HEK293 (cell line): Measurements from ENCODE around the gene LRRC46.

Source experiments
- CTCF ChIA-PET: fragments of 350-600 bp; formaldehyde crosslinking; extraction: SDS; loops from one replicate; lab custom pipeline; 2021; ENCODE audit warnings: antibody characterized with exemption; lab: Yijun Ruan, JAX
- POLR2A ChIA-PET: fragments of 300-600 bp; formaldehyde crosslinking; extraction: SDS; loops from one replicate; lab custom pipeline; 2020; ENCODE audit warnings: antibody characterized with exemption, inconsistent platforms; lab: Yijun Ruan, JAX
- H3K27ac ChIP-seq: fragments of 200-500 bp; sonication (Bioruptor generic); 2 replicates; pipeline ENCODE4 v1.5.1; 2014; ENCODE audit warnings: low read depth, low read length, control low read depth, inconsistent platforms; ENCODE audit errors: extremely low read depth
- H3K36me3 ChIP-seq, 2 experiments: fragments of 200-500 bp in 1 of 2; sonication (Bioruptor generic) in 1 of 2; 1 replicate in 1 of 2; 2 replicates in 1 of 2; pipeline ENCODE4 v1.5.1; 2014 to 2017; ENCODE audit warnings: inconsistent platforms in 2 of 2, low read length in 2 of 2; ENCODE audit not compliant: control insufficient read depth in 2 of 2, insufficient read depth in 1 of 2
- H3K4me1 ChIP-seq: fragments of 200-500 bp; sonication (Bioruptor generic); 2 replicates; pipeline ENCODE4 v1.5.1; 2014; ENCODE audit warnings: mild to moderate bottlenecking, low read length, inconsistent platforms; ENCODE audit not compliant: control insufficient read depth, insufficient read depth
- H3K4me3 ChIP-seq: 2 replicates; pipeline ENCODE4 v1.5.1; 2011; ENCODE audit warnings: low read depth, mild to moderate bottlenecking, control low read depth, low read length, moderate library complexity
- H3K9me3 ChIP-seq: fragments of 200-500 bp; sonication (Bioruptor generic); 2 replicates; pipeline ENCODE4 v1.5.1; 2014; ENCODE audit warnings: low read depth, low read length, inconsistent platforms; ENCODE audit not compliant: control insufficient read depth, insufficient read depth
- BCL11B ChIP-seq: fragments of 450-650 bp; formaldehyde crosslinking; IDR thresholded peaks from 2 replicates; pipeline ENCODE4 v1.5.1; 2016; ENCODE audit warnings: low read depth, missing biosample characterization, missing genetic modification characterization
- GLI2 ChIP-seq: fragments of 450-650 bp; formaldehyde crosslinking; IDR thresholded peaks from 2 replicates; pipeline ENCODE4; 2017; ENCODE audit warnings: missing biosample characterization, missing genetic modification characterization, low read depth, borderline replicate concordance
- SCRT1 ChIP-seq: fragments of 450-650 bp; formaldehyde crosslinking; IDR thresholded peaks from 2 replicates; pipeline ENCODE4 v1.5.1; 2016; ENCODE audit warnings: missing biosample characterization, missing genetic modification characterization, borderline replicate concordance
- SCRT2 ChIP-seq: fragments of 450-650 bp; formaldehyde crosslinking; IDR thresholded peaks from 2 replicates; pipeline ENCODE4 v1.5.1; 2016; ENCODE audit warnings: missing biosample characterization, missing genetic modification characterization
- WT1 ChIP-seq: fragments of 450-650 bp; formaldehyde crosslinking; IDR thresholded peaks from 2 replicates; pipeline ENCODE4 v1.5.1; 2016; ENCODE audit warnings: missing biosample characterization, missing genetic modification characterization
- YY1 ChIP-seq: fragments of 450-650 bp; formaldehyde crosslinking; IDR thresholded peaks from 2 replicates; pipeline ENCODE4 v1.5.1; 2018; ENCODE audit warnings: missing biosample characterization, missing genetic modification characterization
- ZBTB17 ChIP-seq: fragments of 450-650 bp; formaldehyde crosslinking; IDR thresholded peaks from 2 replicates; pipeline ENCODE4 v1.5.1; 2016; ENCODE audit warnings: missing biosample characterization, missing genetic modification characterization
- ZBTB20 ChIP-seq: fragments of 450-650 bp; formaldehyde crosslinking; IDR thresholded peaks from 2 replicates; pipeline ENCODE4 v1.5.1; 2016; ENCODE audit warnings: missing biosample characterization, missing genetic modification characterization
- ZBTB7A ChIP-seq: fragments of 450-650 bp; formaldehyde crosslinking; IDR thresholded peaks from 2 replicates; pipeline ENCODE4 v1.5.1; 2016; ENCODE audit warnings: low read depth, missing biosample characterization, missing genetic modification characterization
- ZFP37 ChIP-seq: fragments of 450-650 bp; formaldehyde crosslinking; IDR thresholded peaks from 2 replicates; pipeline ENCODE4 v1.5.1; 2016; ENCODE audit warnings: missing biosample characterization, missing genetic modification characterization
- ZNF169 ChIP-seq: fragments of 450-650 bp; formaldehyde crosslinking; IDR thresholded peaks from 2 replicates; pipeline ENCODE4 v1.5.1; 2016; ENCODE audit warnings: missing biosample characterization, missing genetic modification characterization
- ZNF221 ChIP-seq: fragments of 450-650 bp; formaldehyde crosslinking; IDR thresholded peaks from 2 replicates; pipeline ENCODE4 v1.5.1; 2017; ENCODE audit warnings: missing biosample characterization, missing genetic modification characterization, borderline replicate concordance
- ZNF239 ChIP-seq: fragments of 450-650 bp; formaldehyde crosslinking; IDR thresholded peaks from 2 replicates; pipeline ENCODE4 v1.5.1; 2016; ENCODE audit warnings: missing biosample characterization, missing genetic modification characterization
- ZNF341 ChIP-seq: fragments of 450-650 bp; formaldehyde crosslinking; IDR thresholded peaks from 2 replicates; pipeline ENCODE4; 2016; ENCODE audit warnings: low read depth, missing biosample characterization, missing genetic modification characterization
- ZNF350 ChIP-seq: fragments of 450-650 bp; formaldehyde crosslinking; IDR thresholded peaks from 2 replicates; pipeline ENCODE4 v1.5.0; 2017; ENCODE audit warnings: missing biosample characterization, mild to moderate bottlenecking, missing genetic modification characterization
- ZNF416 ChIP-seq: fragments of 450-650 bp; formaldehyde crosslinking; IDR thresholded peaks from 2 replicates; pipeline ENCODE4 v1.5.1; 2016; ENCODE audit warnings: missing biosample characterization, missing genetic modification characterization
- ZNF529 ChIP-seq: fragments of 450-650 bp; formaldehyde crosslinking; IDR thresholded peaks from 2 replicates; pipeline ENCODE4 v1.5.1; 2017; ENCODE audit warnings: missing genetic modification characterization, missing biosample characterization; ENCODE audit not compliant: insufficient replicate concordance
- ZNF560 ChIP-seq: fragments of 450-650 bp; formaldehyde crosslinking; IDR thresholded peaks from 2 replicates; pipeline ENCODE4 v1.5.1; 2017; ENCODE audit warnings: missing biosample characterization, missing genetic modification characterization, borderline replicate concordance
- ZNF571 ChIP-seq: fragments of 450-650 bp; formaldehyde crosslinking; IDR thresholded peaks from 2 replicates; pipeline ENCODE4 v1.5.0; 2017; ENCODE audit warnings: missing biosample characterization, missing genetic modification characterization
- ZNF623 ChIP-seq: fragments of 450-650 bp; formaldehyde crosslinking; IDR thresholded peaks from 2 replicates; pipeline ENCODE4 v1.5.1; 2016; ENCODE audit warnings: missing biosample characterization, missing genetic modification characterization
- ZNF624 ChIP-seq: fragments of 450-650 bp; formaldehyde crosslinking; IDR thresholded peaks from 2 replicates; pipeline ENCODE4 v1.5.1; 2017; ENCODE audit warnings: missing biosample characterization, missing genetic modification characterization
- ZNF664 ChIP-seq: fragments of 450-650 bp; formaldehyde crosslinking; IDR thresholded peaks from 2 replicates; pipeline ENCODE4 v1.5.1; 2016; ENCODE audit warnings: missing biosample characterization, missing genetic modification characterization
- ZNF707 ChIP-seq: fragments of 450-650 bp; formaldehyde crosslinking; IDR thresholded peaks from 2 replicates; pipeline ENCODE4 v1.5.1; 2016; ENCODE audit warnings: missing biosample characterization, missing genetic modification characterization
- ZNF776 ChIP-seq: fragments of 450-650 bp; formaldehyde crosslinking; IDR thresholded peaks from 2 replicates; pipeline ENCODE4 v1.5.0; 2017; ENCODE audit warnings: missing biosample characterization, missing genetic modification characterization, borderline replicate concordance
- ZNF791 ChIP-seq: fragments of 450-650 bp; formaldehyde crosslinking; IDR thresholded peaks from 2 replicates; pipeline ENCODE4 v1.5.1; 2016; ENCODE audit warnings: missing biosample characterization, missing genetic modification characterization
- TF ChIP-seq, protein P1 (sequence below): fragments of 450-650 bp; formaldehyde crosslinking; IDR thresholded peaks from 2 replicates; pipeline ENCODE4 v1.5.1; 2016; ENCODE audit warnings: missing biosample characterization, missing genetic modification characterization
- TF ChIP-seq, protein P2 (sequence below): fragments of 450-650 bp; formaldehyde crosslinking; IDR thresholded peaks from 2 replicates; pipeline ENCODE4 v1.5.1; 2016; ENCODE audit warnings: missing biosample characterization, missing genetic modification characterization
- TF ChIP-seq, protein P3 (sequence below): fragments of 450-650 bp; formaldehyde crosslinking; IDR thresholded peaks from 2 replicates; pipeline ENCODE4 v1.5.1; 2016; ENCODE audit warnings: missing biosample characterization, missing genetic modification characterization
- TF ChIP-seq, protein P4 (sequence below): fragments of 450-650 bp; IDR thresholded peaks from 2 replicates; pipeline ENCODE4 v1.5.1; 2018; ENCODE audit warnings: missing biosample characterization, mild to moderate bottlenecking, missing genetic modification characterization

LRRC46 gene

DNA sequence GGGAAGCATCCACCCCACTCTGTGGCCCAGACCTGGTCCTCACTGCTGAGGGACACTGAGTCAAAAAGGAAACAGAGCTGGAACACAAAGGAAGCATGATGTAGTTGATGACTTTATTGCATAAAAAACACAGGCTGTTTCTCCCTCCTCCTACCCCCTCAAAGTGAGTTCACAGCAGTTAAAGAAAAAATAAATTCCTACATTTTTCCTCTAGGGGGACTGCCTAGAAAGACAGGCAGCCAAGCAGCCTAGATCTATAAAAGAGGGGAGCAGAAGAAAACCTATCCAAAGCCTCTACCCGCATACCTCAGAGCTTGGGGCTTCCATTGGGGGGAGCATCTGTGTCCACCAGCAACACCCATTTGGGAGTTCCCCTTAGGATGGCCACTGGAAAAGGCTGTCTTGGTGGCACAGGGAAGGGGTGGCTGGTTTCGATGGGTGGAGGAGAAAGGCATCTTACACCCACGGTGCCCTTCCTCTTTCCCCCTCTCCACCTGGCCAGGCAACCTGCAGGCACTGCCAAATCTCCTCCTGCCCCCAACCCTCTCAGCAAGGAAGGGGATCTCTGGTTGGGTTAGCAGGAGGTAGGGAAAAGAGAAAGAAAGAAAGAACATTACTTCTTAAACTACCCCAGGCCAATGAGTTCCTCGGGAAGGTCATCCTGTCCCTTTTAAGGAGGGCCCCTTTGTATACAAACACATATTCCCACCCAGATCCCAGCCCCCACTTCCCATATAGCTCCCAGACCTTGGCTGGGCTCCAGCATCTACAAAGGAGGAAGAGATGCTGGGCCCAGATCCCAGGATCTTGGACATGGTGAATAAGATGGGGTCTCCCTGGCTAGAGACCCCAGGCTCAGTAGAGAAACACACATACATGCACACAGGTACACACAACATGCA, 13.6 kb downstream of the LRRC46 start:
- peaks cover 0 to 4% of the 10 kb centered on the region in 2 experiments; a peak in 1 of 3 replicates for H3K36me3 ChIP-seq
- no peak overlapping the region for H3K27ac ChIP-seq
- H3K4me3 ChIP-seq, result no peak overlapping the region
- ChIA-PET POLR2A (interaction anchor here (0.6 to 4.4 kb wide), 8 partner anchors 11 to 109 kb away, joined by 3 to 15 read pairs (median 4); partner anchors contain the start of genes LRRC46, MRPL10 and SP2), CTCF (interaction anchor here (0.5 to 19.4 kb wide), 23 partner anchors 8 to 602 kb away, joined by 3 to 837 read pairs (median 5); partner anchors contain the start of genes CDK5RAP3, PNPO, SNX11 and SP2)
- no peak for TF ChIP-seq BCL11B
- TF ChIP-seq ZNF416 (tag by site-specific recombination), result no peak
- no peak for TF ChIP-seq GLI2 (tag by site-specific recombination)
- TF ChIP-seq WT1 (tag by site-specific recombination), result no peak
- TF ChIP-seq ZNF341 (tag by site-specific recombination), result peak; percentile 37; the same call in 1 of the 2 replicates
- TF ChIP-seq ZNF623 (tag by site-specific recombination), result no peak
- peak; percentile 93 for TF ChIP-seq ZNF664 (tag by site-specific recombination)
- TF ChIP-seq, protein P1, sequence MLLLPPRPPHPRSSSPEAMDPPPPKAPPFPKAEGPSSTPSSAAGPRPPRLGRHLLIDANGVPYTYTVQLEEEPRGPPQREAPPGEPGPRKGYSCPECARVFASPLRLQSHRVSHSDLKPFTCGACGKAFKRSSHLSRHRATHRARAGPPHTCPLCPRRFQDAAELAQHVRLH, result no peak
- TF ChIP-seq SCRT2 (tag by site-specific recombination), result no peak
- TF ChIP-seq ZNF571 (tag by site-specific recombination), result no peak
- TF ChIP-seq ZNF529 (tag by site-specific recombination), result no peak
- TF ChIP-seq ZBTB20 (tag by site-specific recombination), result peak; percentile 42; the same call in 1 of the 2 replicates
- TF ChIP-seq ZNF221, result no peak
- no peak for TF ChIP-seq ZNF776
- no peak for TF ChIP-seq YY1 (tag by site-specific recombination)
- TF ChIP-seq ZBTB17 (tag by site-specific recombination), result peak; percentile 70
- TF ChIP-seq ZBTB7A (tag by site-specific recombination), result no peak
- TF ChIP-seq, protein P2, sequence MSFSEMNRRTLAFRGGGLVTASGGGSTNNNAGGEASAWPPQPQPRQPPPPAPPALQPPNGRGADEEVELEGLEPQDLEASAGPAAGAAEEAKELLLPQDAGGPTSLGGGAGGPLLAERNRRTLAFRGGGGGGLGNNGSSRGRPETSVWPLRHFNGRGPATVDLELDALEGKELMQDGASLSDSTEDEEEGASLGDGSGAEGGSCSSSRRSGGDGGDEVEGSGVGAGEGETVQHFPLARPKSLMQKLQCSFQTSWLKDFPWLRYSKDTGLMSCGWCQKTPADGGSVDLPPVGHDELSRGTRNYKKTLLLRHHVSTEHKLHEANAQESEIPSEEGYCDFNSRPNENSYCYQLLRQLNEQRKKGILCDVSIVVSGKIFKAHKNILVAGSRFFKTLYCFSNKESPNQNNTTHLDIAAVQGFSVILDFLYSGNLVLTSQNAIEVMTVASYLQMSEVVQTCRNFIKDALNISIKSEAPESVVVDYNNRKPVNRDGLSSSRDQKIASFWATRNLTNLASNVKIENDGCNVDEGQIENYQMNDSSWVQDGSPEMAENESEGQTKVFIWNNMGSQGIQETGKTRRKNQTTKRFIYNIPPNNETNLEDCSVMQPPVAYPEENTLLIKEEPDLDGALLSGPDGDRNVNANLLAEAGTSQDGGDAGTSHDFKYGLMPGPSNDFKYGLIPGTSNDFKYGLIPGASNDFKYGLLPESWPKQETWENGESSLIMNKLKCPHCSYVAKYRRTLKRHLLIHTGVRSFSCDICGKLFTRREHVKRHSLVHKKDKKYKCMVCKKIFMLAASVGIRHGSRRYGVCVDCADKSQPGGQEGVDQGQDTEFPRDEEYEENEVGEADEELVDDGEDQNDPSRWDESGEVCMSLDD, result no peak
- H3K9me3 ChIP-seq, result no peaks in the 10 kb centered on the region
- no peaks in the 10 kb centered on the region; the same call in 1 of the 2 replicates for H3K4me1 ChIP-seq

DNA sequence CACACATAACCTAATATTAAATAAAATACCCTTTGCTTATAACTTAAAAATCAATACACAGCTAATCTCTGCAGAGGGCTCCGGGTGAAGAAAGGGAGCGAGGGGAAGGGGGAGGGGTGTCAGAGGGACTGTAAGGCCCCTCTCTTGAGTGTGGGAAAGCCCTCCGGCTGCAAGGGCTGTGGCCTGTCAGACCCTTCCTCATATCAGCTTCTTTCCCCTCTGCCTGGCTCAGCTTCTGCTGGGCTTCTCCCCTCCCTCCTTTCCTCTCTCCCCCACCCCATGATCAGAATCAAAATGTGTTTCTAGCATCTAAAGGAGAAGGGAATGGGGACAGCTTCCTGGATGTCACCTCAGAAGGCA, 14.2 kb downstream of the LRRC46 start:
- Histone ChIP-seq H3K9me3 (no peaks in the 10 kb centered on the region), H3K4me3 (no peak overlapping the region), H3K4me1 (peaks cover 4% of the 10 kb centered on the region; the same call in 1 of the 2 replicates), H3K36me3 (peaks cover 0 to 4% of the 10 kb centered on the region in 2 experiments; a peak in 1 of 3 replicates), H3K27ac (no peak overlapping the region)
- POLR2A ChIA-PET, result interaction anchor here (0.7 to 4.4 kb wide), 3 partner anchors 11 to 50 kb away, joined by 3 to 15 read pairs (median 4); partner anchors contain the start of gene SP2
- CTCF ChIA-PET, result interaction anchor here (0.5 to 19.4 kb wide), 10 partner anchors 8 to 336 kb away, joined by 3 to 837 read pairs (median 5); partner anchors contain the start of genes SP2 and SP6
- TF ChIP-seq ZNF239 (tag by site-specific recombination), result no peak
- TF ChIP-seq, protein P1, result no peak
- TF ChIP-seq, protein P3, sequence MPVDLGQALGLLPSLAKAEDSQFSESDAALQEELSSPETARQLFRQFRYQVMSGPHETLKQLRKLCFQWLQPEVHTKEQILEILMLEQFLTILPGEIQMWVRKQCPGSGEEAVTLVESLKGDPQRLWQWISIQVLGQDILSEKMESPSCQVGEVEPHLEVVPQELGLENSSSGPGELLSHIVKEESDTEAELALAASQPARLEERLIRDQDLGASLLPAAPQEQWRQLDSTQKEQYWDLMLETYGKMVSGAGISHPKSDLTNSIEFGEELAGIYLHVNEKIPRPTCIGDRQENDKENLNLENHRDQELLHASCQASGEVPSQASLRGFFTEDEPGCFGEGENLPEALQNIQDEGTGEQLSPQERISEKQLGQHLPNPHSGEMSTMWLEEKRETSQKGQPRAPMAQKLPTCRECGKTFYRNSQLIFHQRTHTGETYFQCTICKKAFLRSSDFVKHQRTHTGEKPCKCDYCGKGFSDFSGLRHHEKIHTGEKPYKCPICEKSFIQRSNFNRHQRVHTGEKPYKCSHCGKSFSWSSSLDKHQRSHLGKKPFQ (tag by site-specific recombination), result no peak
- TF ChIP-seq ZNF791, result no peak
- no peak for TF ChIP-seq SCRT1
- TF ChIP-seq ZNF707 (tag by site-specific recombination), result no peak
- TF ChIP-seq, protein P4, sequence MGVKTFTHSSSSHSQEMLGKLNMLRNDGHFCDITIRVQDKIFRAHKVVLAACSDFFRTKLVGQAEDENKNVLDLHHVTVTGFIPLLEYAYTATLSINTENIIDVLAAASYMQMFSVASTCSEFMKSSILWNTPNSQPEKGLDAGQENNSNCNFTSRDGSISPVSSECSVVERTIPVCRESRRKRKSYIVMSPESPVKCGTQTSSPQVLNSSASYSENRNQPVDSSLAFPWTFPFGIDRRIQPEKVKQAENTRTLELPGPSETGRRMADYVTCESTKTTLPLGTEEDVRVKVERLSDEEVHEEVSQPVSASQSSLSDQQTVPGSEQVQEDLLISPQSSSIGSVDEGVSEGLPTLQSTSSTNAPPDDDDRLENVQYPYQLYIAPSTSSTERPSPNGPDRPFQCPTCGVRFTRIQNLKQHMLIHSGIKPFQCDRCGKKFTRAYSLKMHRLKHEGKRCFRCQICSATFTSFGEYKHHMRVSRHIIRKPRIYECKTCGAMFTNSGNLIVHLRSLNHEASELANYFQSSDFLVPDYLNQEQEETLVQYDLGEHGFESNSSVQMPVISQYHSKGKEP, result no peak
- TF ChIP-seq ZNF169, result no peak
- no peak for TF ChIP-seq ZNF560 (tag by site-specific recombination)
- no peak for TF ChIP-seq ZNF624
- TF ChIP-seq ZFP37 (tag by site-specific recombination), result no peak
- no peak for TF ChIP-seq ZNF350
